ENCODE results near the gene CD22. TPM values are rescaled to one million over a fixed set of nuclear protein-coding genes. Genes with fewer than 3 reads are reported as not detected.
A peak's percentile ranks its signal among the peaks of the same experiment; 100 is the strongest.

CD22 gene
- total RNA-seq, 1 donor from 2014 or later, result 15.8 TPM

DNA sequence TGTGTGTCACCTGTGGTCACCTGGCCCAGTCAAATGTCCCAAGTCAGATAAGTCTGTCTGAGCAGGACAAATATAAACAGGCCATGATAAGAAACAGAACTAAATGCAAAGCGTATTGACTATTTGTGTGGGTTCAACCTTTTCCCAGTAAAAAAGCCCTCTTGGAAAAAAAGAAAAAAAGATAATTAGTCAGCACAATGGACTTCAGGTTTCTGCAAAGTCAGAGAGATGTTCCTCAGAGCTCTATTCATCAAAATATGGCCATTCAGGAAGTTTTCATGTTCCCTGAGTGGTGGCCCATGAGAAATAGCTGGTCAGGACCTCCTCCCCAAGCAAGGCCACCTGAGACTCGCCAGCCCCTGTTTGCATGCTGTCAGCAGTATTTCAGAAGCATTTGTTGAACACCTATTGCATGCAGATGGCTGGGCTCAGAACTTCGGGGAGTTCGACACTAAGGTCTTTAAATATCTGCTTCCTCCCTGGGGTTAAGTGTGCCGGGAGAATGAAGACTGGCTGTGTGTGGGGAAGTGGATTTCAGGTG lies 32.0 kb downstream of the CD22 start:
- DNase-seq, result no peak

GRCh38 chr19:35362261-35363000 lies 33.4 kb downstream of the CD22 start:
- H3K4me3 ChIP-seq, result no peak overlapping the region
- TF ChIP-seq, protein P1, sequence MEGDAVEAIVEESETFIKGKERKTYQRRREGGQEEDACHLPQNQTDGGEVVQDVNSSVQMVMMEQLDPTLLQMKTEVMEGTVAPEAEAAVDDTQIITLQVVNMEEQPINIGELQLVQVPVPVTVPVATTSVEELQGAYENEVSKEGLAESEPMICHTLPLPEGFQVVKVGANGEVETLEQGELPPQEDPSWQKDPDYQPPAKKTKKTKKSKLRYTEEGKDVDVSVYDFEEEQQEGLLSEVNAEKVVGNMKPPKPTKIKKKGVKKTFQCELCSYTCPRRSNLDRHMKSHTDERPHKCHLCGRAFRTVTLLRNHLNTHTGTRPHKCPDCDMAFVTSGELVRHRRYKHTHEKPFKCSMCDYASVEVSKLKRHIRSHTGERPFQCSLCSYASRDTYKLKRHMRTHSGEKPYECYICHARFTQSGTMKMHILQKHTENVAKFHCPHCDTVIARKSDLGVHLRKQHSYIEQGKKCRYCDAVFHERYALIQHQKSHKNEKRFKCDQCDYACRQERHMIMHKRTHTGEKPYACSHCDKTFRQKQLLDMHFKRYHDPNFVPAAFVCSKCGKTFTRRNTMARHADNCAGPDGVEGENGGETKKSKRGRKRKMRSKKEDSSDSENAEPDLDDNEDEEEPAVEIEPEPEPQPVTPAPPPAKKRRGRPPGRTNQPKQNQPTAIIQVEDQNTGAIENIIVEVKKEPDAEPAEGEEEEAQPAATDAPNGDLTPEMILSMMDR (IDR thresholded peaks at IDR 0.05), result no peak
- H3K4me1 ChIP-seq, result peaks cover 7% of the 10 kb centered on the region
- no peak for DNase-seq
- no peaks in the 10 kb centered on the region for H3K36me3 ChIP-seq
- no peak for ATAC-seq
- no peak overlapping the region for H3K27ac ChIP-seq
- no peaks in the 10 kb centered on the region for H3K27me3 ChIP-seq
- intact Hi-C loops (cut with DNase I), result no loop called here
- H3K9me3 ChIP-seq, result no peaks in the 10 kb centered on the region

More for the DNA sequence above, 32.0 kb downstream of the CD22 start:
- H3K27ac ChIP-seq, result no peak overlapping the region
- no peaks in the 10 kb centered on the region for H3K36me3 ChIP-seq
- H3K9me3 ChIP-seq, result no peaks in the 10 kb centered on the region
- no peaks in the 10 kb centered on the region for H3K27me3 ChIP-seq
- intact Hi-C loops (cut with DNase I), result no loop called here
- peaks cover 7% of the 10 kb centered on the region for H3K4me1 ChIP-seq
- H3K4me3 ChIP-seq, result no peak overlapping the region
- TF ChIP-seq, protein P1 (IDR thresholded peaks at IDR 0.05), result no peak
- ATAC-seq, result no peak

DNA sequence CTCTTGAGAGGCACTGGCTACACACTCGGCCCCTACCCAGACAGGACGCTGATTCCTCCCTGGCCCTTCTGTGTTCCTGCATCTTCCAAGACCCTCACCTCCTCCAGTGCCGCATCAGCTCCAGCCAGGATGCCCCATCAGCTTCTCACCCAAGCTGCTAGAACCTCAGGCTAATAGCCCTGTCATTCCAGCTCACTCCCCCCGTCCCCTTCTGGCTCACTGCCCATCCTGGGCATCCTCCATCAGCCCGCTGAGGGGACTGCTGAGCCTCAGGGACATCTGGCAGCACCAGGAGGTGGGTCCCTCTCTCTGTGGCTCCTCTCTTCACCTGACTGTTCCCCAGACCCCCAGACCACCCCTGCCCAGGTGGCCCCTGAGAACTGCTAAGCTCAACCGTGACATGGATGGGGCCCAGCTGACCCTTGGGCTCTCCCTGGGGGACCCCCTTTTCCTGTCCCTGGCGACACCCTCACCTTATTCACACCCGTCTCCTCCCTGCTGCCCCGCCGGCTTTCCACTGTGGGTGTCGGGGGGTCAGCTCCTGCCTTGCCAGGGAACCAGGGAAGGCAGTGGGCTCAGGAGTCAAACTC lies 34.1 kb downstream of the CD22 start:
- no peaks in the 10 kb centered on the region for H3K9me3 ChIP-seq
- DNase-seq, result peak; percentile 54
- TF ChIP-seq, protein P1 (IDR thresholded peaks at IDR 0.05), result no peak
- no peaks in the 10 kb centered on the region for H3K27me3 ChIP-seq
- no peak overlapping the region for H3K4me3 ChIP-seq
- peaks cover 2% of the 10 kb centered on the region for H3K4me1 ChIP-seq
- no peak for ATAC-seq
- H3K27ac ChIP-seq, result no peak overlapping the region
- intact Hi-C loops (cut with DNase I), result no loop called here
- no peaks in the 10 kb centered on the region for H3K36me3 ChIP-seq

- ATAC-seq (no peak), DNase-seq (no peak)
- Histone ChIP-seq H3K27me3 (no peaks in the 10 kb centered on the region), H3K4me3 (no peak overlapping the region), H3K4me1 (no peaks in the 10 kb centered on the region), H3K27ac (no peak overlapping the region), H3K36me3 (no peaks in the 10 kb centered on the region), H3K9me3 (no peaks in the 10 kb centered on the region)
- TF ChIP-seq, protein P1 (IDR thresholded peaks at IDR 0.05), result no peak
- intact Hi-C loops (cut with DNase I), result no loop called here
Observed at GRCh38 chr19:35363711-35364425, 34.9 kb downstream of the CD22 start.

GRCh38 chr19:35365303-35365702 lies 36.3 kb downstream of the CD22 start:
- Histone ChIP-seq H3K4me1 (no peaks in the 10 kb centered on the region), H3K27ac (no peak overlapping the region), H3K4me3 (no peak overlapping the region), H3K9me3 (no peaks in the 10 kb centered on the region), H3K36me3 (no peaks in the 10 kb centered on the region), H3K27me3 (no peaks in the 10 kb centered on the region)
- peak; percentile 80 for ATAC-seq
- intact Hi-C loops (cut with DNase I), result no loop called here
- DNase-seq, result no peak
- TF ChIP-seq, protein P1 (IDR thresholded peaks at IDR 0.05), result no peak

All from upper lobe of right lung (tissue), 1 donor.